ENCODE measurements around the gene NPDC1.

Gene NPDC1

GRCh38 chr9:137055385-137056364 is 9.7 kb upstream of the NPDC1 start:
- no peak for DNase-seq

DNA sequence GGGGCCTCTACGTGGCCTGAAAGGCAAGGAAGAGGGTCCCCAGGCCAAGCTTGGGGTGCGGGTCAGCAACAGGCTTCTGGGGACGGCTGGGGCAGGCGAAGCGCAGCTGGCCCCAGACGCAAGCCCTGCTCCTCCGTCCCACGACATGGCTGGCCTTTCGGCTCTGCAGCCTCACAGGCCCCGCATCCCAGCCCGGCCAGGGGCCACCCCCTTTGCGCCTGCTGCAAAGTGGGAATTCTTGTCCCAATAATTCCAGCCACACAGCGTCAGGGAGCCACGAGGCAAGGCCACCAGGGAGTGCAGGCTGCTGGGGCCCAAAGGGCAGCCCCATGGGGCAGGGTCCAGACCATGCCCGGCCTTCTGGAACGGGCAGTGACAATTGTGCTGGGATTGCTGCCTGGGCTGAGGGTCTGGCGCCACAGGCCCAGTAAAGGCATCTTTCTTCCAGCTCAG is 9.0 kb upstream of the NPDC1 start:
- no peak for DNase-seq

- DNase-seq: no peak
Measured at GRCh38 chr9:137053944-137054931, 8.3 kb upstream of the NPDC1 start, which contains the start of gene ENTPD2. TSS of gene ENTPD2 (minus strand) at chr9:137054061. CDS start at chr9:137053997, 64 bp downstream.

GRCh38 chr9:137052998-137053943 is 7.3 kb upstream of the NPDC1 start:
- no peak for DNase-seq

GRCh38 chr9:137052293-137052692 is 6.3 kb upstream of the NPDC1 start:
- DNase-seq: no peak

- DNase-seq: no peak
Measured at GRCh38 chr9:137051145-137051724, 5.3 kb upstream of the NPDC1 start.

- DNase-seq: no peak
Measured at GRCh38 chr9:137050570-137050969, 4.6 kb upstream of the NPDC1 start.

DNA sequence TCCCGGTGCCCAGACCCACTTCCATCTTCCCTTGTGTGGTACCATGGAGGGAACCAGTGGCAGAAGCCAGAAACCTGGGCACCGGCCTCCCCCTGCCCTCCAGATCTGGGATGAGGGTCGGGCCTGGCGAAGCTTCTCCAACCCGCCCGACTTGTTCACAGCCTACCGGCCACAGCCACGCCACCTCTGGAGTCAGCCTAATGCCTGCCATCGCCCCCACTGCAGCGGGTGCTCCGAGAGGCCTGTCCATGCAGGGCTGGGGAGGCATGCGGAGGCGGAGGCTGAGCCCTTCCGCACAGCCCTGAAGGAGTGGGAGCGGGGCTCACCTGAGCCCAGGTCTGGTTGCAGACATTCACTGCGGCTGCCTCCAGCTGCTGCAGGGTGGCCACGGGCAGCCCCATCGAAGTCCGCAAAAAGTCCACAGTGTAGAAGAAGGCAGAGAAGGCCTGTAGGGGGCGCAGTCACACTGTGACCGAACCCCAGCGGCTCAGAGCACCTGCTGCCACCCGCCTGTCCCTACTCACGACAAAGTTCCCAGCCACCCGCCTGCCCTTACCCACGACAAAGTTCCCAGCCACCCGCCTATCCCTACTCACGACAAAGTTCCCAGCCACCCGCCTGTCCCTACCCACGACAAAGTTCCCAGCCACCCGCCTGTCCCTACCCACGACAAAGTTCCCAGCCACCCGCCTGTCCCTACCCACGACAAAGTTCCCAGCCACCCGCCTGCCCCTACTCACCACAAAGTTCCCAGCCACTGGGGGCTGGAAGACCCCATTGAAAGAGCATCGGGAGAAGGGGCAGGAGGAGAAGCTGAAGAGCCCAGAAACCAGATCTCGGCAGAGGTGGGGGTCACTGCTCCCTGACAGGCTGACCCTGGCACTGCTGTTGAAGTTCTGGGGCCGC is 3.8 kb upstream of the NPDC1 start:
- peak; percentile 22 for DNase-seq

DNA sequence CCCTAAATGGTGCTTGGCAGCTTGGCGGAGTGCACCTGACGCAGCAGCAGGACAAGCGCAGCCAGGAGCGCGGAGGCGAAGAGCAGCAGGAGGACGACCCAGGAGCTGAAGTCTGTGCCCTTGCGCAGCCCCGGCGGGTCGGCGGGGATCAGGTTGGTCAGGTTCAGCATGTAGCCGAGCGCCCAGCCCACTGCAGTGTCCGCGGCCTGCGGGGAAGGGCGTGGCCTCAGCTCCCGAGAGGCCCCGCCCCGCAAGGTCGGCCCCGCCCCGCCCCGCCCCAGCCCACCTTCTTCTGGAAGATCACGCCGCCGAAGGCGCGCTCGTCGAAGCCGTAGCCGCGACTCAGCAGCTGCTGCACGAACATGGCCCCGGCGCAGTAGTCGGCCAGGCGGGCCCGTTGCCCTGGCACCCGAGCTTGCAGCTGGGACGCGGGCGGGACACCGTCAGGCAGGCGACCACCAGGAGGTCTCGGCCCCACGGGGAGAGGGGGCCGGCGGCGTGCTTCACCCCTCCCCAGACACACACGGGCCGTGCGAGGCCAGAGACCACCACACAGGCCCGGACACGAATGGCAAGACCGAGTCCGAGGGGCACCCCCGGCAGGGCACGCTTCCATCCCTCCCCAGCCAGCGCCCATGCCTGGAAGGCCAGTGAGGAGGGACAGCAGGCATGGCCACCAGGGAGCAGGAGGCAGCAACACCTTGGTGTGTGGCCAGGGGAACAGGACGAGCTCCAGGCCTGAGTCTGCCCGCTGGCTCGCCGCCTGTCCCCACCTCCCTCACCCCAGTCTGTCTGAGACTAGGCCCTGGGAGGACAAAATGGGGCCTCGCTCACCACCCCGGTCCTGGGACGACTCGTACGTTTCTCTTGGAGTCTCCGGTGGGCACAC is 2.9 kb upstream of the NPDC1 start:
- DNase-seq: no peak

DNA sequence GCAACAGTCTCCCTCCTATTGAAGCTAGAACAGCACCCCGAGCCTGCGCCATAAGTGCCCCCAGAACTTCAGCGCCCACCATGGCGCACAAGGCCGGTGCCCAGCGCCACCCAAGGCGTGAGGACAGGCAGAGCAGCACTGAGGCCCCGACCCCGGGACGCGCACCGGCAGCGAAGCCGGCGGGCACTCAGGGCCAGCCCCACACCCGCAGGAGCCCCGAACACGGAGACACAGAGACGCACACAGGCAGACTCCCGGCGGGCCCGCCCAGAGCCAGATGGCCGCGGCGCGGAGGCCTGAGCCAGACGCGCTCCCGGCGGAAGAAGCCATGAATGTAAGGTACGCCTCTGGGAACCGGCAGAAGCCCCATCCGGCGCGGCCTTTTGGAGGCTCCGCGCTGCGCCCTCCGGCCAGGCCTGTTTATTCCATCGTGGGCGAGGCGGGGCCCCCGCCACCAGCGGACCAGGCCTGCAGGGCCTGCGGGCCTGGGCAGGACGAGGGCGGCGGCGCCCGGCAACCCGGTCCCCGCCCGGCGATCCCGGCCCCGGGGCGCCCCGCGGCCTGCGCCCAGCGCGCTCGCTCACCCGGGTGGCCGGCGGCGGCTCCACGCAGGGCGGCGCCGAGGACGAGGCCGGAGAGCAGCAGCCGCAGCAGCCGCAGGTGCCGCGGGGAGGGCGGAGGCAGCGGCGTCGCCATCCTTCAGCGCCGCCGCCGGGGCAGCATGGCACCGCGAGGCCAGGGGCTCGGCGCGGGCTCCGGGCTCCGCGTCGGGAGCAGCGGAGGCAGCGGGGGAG is 486 bp downstream of the NPDC1 start:
- no peak for DNase-seq

DNA sequence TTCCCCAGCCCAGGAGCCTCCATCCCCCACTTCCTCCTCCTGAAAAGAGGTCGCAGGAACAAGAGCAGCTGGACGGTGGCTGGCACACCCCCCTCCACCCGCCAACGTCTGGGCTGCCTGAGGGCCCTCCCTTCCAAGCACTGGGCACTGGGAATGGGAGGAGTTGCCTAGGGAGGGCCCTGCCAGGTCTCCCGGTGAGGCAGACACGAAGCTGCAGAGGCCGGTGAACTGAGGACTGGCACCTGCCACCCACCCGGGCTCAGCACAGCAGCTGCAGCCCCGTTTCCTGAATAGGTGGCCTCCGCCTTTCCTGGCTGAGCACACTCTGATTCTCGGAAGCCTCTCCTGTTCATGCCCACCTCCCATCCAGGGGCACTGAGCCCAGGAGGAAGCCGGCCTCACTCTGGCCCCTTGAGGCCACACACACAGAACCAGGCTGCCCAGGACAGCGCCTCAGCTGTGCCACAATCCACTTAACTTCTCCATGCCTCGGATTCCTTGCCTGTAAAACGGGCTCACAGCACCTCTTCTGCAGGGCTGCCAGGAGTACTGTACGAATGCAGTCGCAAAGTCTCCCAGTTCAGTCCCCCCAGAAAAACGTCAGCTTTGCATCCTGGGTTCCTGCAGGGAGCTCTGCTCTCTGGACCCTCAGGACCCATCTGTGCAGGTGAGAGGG is 1.3 kb downstream of the NPDC1 start:
- no peak for DNase-seq

- DNase-seq: no peak
Measured at GRCh38 chr9:137044037-137044436, 1.9 kb downstream of the NPDC1 start.

GRCh38 chr9:137042751-137043727 is 2.9 kb downstream of the NPDC1 start:
- DNase-seq: no peak

GRCh38 chr9:137041124-137041523 is 4.9 kb downstream of the NPDC1 start:
- DNase-seq: no peak

DNA sequence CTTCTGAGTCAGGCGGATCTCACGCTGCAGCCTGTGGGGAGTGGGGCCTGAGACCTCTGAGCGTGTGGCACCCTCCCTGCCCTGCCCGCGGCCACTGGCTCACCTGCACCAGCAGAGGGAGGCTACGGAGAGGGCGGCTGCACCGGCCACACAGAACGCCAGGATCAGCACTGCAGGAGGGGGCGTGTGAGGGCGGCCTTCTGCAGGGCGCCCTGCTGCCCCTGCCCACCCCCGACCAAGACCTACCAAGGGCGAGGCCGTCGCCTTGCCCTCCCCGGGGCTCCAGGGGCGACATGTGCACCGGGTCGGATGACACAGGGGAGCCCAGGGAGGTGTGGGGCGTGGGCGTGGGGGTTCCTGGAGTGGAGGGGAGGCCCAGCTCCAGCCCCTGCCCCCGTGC is 5.4 kb downstream of the NPDC1 start:
- no peak for DNase-seq

DNA sequence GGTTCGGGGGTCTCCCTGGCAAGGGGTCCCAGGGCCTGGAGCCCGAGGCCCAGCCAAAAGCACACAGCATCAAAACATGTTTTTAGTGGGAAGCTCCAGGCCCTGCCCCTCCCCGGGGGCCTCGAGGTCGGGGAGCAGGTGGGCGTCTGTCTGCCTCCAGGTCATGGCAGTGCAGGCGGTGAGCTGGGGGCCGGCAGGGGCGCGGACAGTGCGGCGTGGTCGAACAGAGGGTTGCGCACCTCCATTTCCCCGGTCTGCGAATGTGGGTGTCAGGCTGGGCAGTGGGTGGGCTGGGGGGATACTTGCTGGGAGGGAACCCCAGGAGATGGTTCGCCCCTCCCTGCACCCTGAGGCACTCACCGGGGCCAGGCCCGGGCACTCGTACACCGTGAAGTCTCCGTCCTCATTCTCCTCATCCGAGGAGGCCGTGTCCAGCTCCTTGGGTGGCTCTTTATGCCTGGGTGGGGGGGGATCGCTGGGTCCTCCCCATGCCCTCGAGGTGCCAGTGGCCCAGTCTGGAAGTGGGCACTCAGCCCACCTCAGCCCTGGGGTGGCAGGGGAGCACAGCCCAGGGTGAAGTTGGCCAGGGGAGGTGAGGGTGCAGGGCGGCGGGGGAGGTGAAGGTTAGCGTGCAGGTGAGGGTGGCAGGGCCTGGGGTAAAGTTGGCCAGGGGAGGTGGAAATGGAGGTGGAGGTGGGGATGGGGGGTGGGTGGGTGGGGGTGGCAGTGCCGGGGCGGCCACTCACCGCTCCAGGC is 6.2 kb downstream of the NPDC1 start:
- no peak for DNase-seq
